ENCODE data around the gene SFMBT2.
A peak's percentile ranks its signal among the peaks of the same experiment; 100 is the strongest.
"Not testable (repeated sequence)": the region's sequence is repeated elsewhere in the genome, so short reads cannot be mapped to it uniquely, and the experiment has no call there.

The SFMBT2 gene

GRCh38 chr10:7233259-7233991, 177.4 kb downstream of the SFMBT2 start:
- ChIA-PET CTCF (no interaction called here), POLR2A (no interaction called here)
- no peak for DNase-seq (ENCODE audit: extremely low spot score)
- no peak for TF ChIP-seq FOXK2 (IDR thresholded peaks at IDR 0.05)
- TF ChIP-seq LEF1 (IDR thresholded peaks at IDR 0.05; ENCODE audit: borderline replicate concordance), result no peak
- TF ChIP-seq ARNT (IDR thresholded peaks at IDR 0.05), result no peak
- no peak for TF ChIP-seq L3MBTL2 (conservative IDR thresholded peaks at IDR 0.05)
- no peak for TF ChIP-seq PKNOX1 (IDR thresholded peaks at IDR 0.05)
- TF ChIP-seq CTBP1 (IDR thresholded peaks at IDR 0.05; ENCODE audit: borderline replicate concordance), result no peak
- no peak for TF ChIP-seq SP1 (IDR thresholded peaks at IDR 0.05)
- TF ChIP-seq BHLHE40 (IDR thresholded peaks at IDR 0.05; ENCODE audit: borderline replicate concordance), result no peak
- TF ChIP-seq ELF4 (IDR thresholded peaks at IDR 0.05), result no peak
- TF ChIP-seq FOXM1 (IDR thresholded peaks at IDR 0.05; ENCODE audit: borderline replicate concordance), result no peak
- no peak for TF ChIP-seq FOXA1 (IDR thresholded peaks at IDR 0.05)
- no peak for TF ChIP-seq SUZ12 (IDR thresholded peaks at IDR 0.05)
- no peak for TF ChIP-seq ZNF384 (IDR thresholded peaks at IDR 0.05)
- no peak for TF ChIP-seq TARDBP (IDR thresholded peaks at IDR 0.05)
- no peak for TF ChIP-seq HDGF (IDR thresholded peaks at IDR 0.05; ENCODE audit: borderline replicate concordance)
- TF ChIP-seq NFRKB (IDR thresholded peaks at IDR 0.05), result no peak

GRCh38 chr10:7231509-7232414, 179.1 kb downstream of the SFMBT2 start:
- no peak for DNase-seq (ENCODE audit: extremely low spot score)
- ChIA-PET POLR2A (no interaction called here), CTCF (no interaction called here)
- TF ChIP-seq PKNOX1 (IDR thresholded peaks at IDR 0.05), result peak; percentile 48
- TF ChIP-seq LEF1 (IDR thresholded peaks at IDR 0.05; ENCODE audit: borderline replicate concordance), result no peak

GRCh38 chr10:7230951-7231350, 179.9 kb downstream of the SFMBT2 start:
- no peak for DNase-seq (ENCODE audit: extremely low spot score)

DNA sequence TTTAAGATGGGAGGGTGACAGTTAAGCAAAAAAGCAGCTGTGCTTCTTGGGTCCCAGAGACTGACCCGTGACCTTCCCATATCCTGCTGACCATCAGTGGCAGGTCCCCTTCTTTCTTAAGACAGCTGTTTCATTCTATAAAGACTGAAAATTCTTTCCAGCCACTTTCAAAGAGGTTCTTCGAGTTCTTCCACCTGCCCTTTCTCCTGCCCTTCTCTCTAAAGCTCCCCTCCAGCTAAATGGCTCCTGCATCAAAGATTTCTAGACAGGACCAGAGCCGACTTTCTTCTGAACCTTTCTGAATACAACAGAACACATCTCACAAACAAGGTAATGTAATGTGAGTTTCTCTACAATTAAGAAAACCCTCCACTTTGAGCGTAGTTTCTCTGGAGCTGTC, 180.8 kb downstream of the SFMBT2 start:
- no peak for TF ChIP-seq SUZ12 (IDR thresholded peaks at IDR 0.05)
- no peak for TF ChIP-seq FOXM1 (IDR thresholded peaks at IDR 0.05; ENCODE audit: borderline replicate concordance)
- no peak for TF ChIP-seq ARNT (IDR thresholded peaks at IDR 0.05)
- no peak for TF ChIP-seq ELF4 (IDR thresholded peaks at IDR 0.05)
- no peak for TF ChIP-seq HDGF (IDR thresholded peaks at IDR 0.05; ENCODE audit: borderline replicate concordance)
- TF ChIP-seq CTBP1 (IDR thresholded peaks at IDR 0.05; ENCODE audit: borderline replicate concordance), result no peak
- no peak for TF ChIP-seq TARDBP (IDR thresholded peaks at IDR 0.05)
- ChIA-PET CTCF (no interaction called here), POLR2A (no interaction called here)
- DNase-seq (ENCODE audit: extremely low spot score), result no peak

More at GRCh38 chr10:7230951-7231350, 179.9 kb downstream of the SFMBT2 start:
- CTCF ChIA-PET, result no interaction called here
- TF ChIP-seq ARNT (IDR thresholded peaks at IDR 0.05) (no peak), PKNOX1 (IDR thresholded peaks at IDR 0.05) (no peak), FOXA1 (IDR thresholded peaks at IDR 0.05) (no peak), BHLHE40 (IDR thresholded peaks at IDR 0.05; ENCODE audit: borderline replicate concordance) (no peak), NFRKB (IDR thresholded peaks at IDR 0.05) (no peak), L3MBTL2 (conservative IDR thresholded peaks at IDR 0.05) (no peak), LEF1 (IDR thresholded peaks at IDR 0.05; ENCODE audit: borderline replicate concordance) (no peak), FOXK2 (IDR thresholded peaks at IDR 0.05) (no peak), FOXM1 (IDR thresholded peaks at IDR 0.05; ENCODE audit: borderline replicate concordance) (no peak), ZNF384 (IDR thresholded peaks at IDR 0.05) (no peak)
- POLR2A ChIA-PET, result no interaction called here

DNA sequence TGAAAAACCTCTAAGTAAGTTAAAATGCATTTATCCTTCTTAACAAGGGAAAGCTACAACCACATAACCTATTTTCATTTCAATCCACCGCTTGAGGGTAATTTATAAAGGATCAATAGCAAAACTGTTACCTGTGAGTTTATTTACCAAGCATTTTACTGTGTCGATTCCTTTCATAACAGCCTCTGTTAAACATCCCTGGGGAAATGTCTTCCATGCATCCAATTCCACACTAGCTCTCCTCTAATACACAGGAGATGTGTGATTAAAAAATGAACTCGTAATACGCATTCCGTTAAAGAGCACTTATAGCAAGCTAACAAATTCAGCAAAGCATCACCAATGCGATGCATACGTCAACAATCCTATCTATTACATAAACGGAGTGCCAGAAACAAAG, 185.7 kb downstream of the SFMBT2 start:
- DNase-seq (ENCODE audit: extremely low spot score), result no peak
- POLR2A ChIA-PET, result no interaction called here
- TF ChIP-seq ZNF384 (IDR thresholded peaks at IDR 0.05), result no peak
- no peak for TF ChIP-seq ELF4 (IDR thresholded peaks at IDR 0.05)
- no peak for TF ChIP-seq L3MBTL2 (conservative IDR thresholded peaks at IDR 0.05)
- TF ChIP-seq ARNT (IDR thresholded peaks at IDR 0.05), result no peak
- TF ChIP-seq TARDBP (IDR thresholded peaks at IDR 0.05), result no peak
- no peak for TF ChIP-seq HDGF (IDR thresholded peaks at IDR 0.05; ENCODE audit: borderline replicate concordance)
- TF ChIP-seq FOXA1 (IDR thresholded peaks at IDR 0.05), result no peak
- CTCF ChIA-PET, result no interaction called here

- no peak for DNase-seq (ENCODE audit: extremely low spot score)
- ChIA-PET POLR2A (interaction anchor here (1.2 kb wide), 1 partner anchor 10 kb away, joined by 4 read pairs; no protein-coding TSS in a partner anchor), CTCF (interaction anchor here (0.7 kb wide), 1 partner anchor 15 kb away, joined by 3 read pairs; no protein-coding TSS in a partner anchor)
- no peak for TF ChIP-seq NFRKB (IDR thresholded peaks at IDR 0.05)
- no peak for TF ChIP-seq FOXA1 (IDR thresholded peaks at IDR 0.05)
- no peak for TF ChIP-seq ARNT (IDR thresholded peaks at IDR 0.05)
- TF ChIP-seq BHLHE40 (IDR thresholded peaks at IDR 0.05; ENCODE audit: borderline replicate concordance), result no peak
- TF ChIP-seq ZNF384 (IDR thresholded peaks at IDR 0.05), result no peak
- no peak for TF ChIP-seq LEF1 (IDR thresholded peaks at IDR 0.05; ENCODE audit: borderline replicate concordance)
- TF ChIP-seq L3MBTL2 (conservative IDR thresholded peaks at IDR 0.05), result no peak
- TF ChIP-seq FOXK2 (IDR thresholded peaks at IDR 0.05), result no peak
- no peak for TF ChIP-seq SP1 (IDR thresholded peaks at IDR 0.05)
- TF ChIP-seq CTBP1 (IDR thresholded peaks at IDR 0.05; ENCODE audit: borderline replicate concordance), result no peak
- no peak for TF ChIP-seq TARDBP (IDR thresholded peaks at IDR 0.05)
- TF ChIP-seq HDGF (IDR thresholded peaks at IDR 0.05; ENCODE audit: borderline replicate concordance), result no peak
- no peak for TF ChIP-seq SUZ12 (IDR thresholded peaks at IDR 0.05)
- TF ChIP-seq FOXM1 (IDR thresholded peaks at IDR 0.05; ENCODE audit: borderline replicate concordance), result no peak
- no peak for TF ChIP-seq ELF4 (IDR thresholded peaks at IDR 0.05)
- TF ChIP-seq PKNOX1 (IDR thresholded peaks at IDR 0.05), result no peak
Observed at GRCh38 chr10:7218968-7219367, 191.9 kb downstream of the SFMBT2 start.

DNA sequence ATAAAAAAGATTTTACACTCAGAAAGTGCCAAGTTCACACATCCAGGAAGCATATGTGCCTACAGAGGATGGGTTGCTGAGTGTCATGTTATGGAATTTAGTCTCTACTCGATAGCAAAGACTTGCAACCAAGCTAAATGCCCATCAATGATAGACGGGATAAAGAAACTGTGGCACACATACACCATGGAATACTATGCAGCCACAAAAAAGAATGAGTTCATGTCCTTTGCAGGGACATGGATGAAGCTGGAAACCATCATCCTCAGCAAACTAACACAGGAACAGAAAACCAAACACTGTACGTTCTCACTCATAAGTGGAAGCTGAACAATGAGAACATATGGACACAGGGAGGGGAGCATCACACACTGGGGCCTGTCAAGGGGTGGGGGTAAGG, 198.1 kb downstream of the SFMBT2 start:
- DNase-seq (ENCODE audit: extremely low spot score); POLR2A ChIA-PET; CTCF ChIA-PET: not testable (repeated sequence)

Measured in HEK293T (cell line).